Upper lobe of left lung (tissue), 6 donors: ENCODE data around the gene CLEC19A. TPM values are rescaled to one million over a fixed set of nuclear protein-coding genes. Genes with fewer than 3 reads are reported as not detected.

Experiments used
- ATAC-seq, 2 donors: fragments of 200-7000 bp; cut with Tn5 transposase; one replicate each; pipeline ENCODE4 v1.9.1; 2022; ENCODE audit warnings: mild to moderate bottlenecking in 2 of 2, moderate library complexity in 2 of 2; ENCODE audit not compliant: low FRiP score in 2 of 2
- DNase-seq, 2 donors: peaks; one replicate each; pipeline ENCODE4 v3.0.0-alpha.2; 2019 to 2020
- H3K27ac ChIP-seq, 4 donors: fragments of 200-600 bp; sonication (generic); one replicate each; pipeline ENCODE4 v1.5.1; 2016 to 2019
- H3K27me3 ChIP-seq, 4 donors: fragments of 200-600 bp; sonication (generic); one replicate each; pipeline ENCODE4 v1.5.1; 2017 to 2019
- H3K36me3 ChIP-seq, 4 donors: fragments of 200-600 bp; sonication (generic); one replicate each; pipeline ENCODE4 v1.5.1; 2016 to 2019
- H3K4me1 ChIP-seq, 4 donors: fragments of 200-600 bp; sonication (generic); one replicate each; pipeline ENCODE4 v1.5.1; 2018 to 2019
- H3K4me3 ChIP-seq, 4 donors: fragments of 200-600 bp; sonication (generic); one replicate each; pipeline ENCODE4 v1.5.1; 2017 to 2019; ENCODE audit warnings: mild to moderate bottlenecking in 2 of 4, moderate library complexity in 1 of 4
- H3K9me3 ChIP-seq, 4 donors: fragments of 200-600 bp; sonication (generic); one replicate each; pipeline ENCODE4 v1.5.1; 2018 to 2019
- EP300 ChIP-seq, 4 donors: sonication (generic); formaldehyde crosslinking; IDR thresholded peaks; one replicate each; pipeline ENCODE4 v1.5.1; 2017; ENCODE audit warnings: antibody characterized with exemption in 4 of 4, control low read depth in 2 of 4
- POLR2A ChIP-seq, 4 donors: fragments of 450-650 bp; IDR thresholded peaks; one replicate each; pipeline ENCODE4 v1.5.1; 2016 to 2017; ENCODE audit warnings: antibody characterized with exemption in 4 of 4, mild to moderate bottlenecking in 2 of 4
- POLR2AphosphoS5 ChIP-seq, 2 donors: sonication (generic); formaldehyde crosslinking; IDR thresholded peaks; one replicate each; pipeline ENCODE4 v1.5.1; 2017; ENCODE audit warnings: antibody characterized with exemption in 2 of 2
- WGBS, 2 donors: methylation state at CpG; one replicate each; pipeline ENCODE4 v1.1.5; 2017 to 2018; 5-methylcytosine and 5-hydroxymethylcytosine counted together
- total RNA-seq, 6 donors: library from RNA; depleted of rRNA in 4 of 6; stranded (reverse); fragments of >200 nt in 4 of 6; gene quantifications; one replicate each; pipeline versions ENCODE4 v1.1.0 to v1.2.1, GENCODE V29; 2016 to 2021
- TF ChIP-seq, protein P1 (sequence below), 6 experiments: fragments of 450-650 bp in 4 of 6; fragments of 200-600 bp in 2 of 6; sonication (generic) in 2 of 6; IDR thresholded peaks; one replicate each; pipeline ENCODE4 v1.5.1; 2016 to 2019; ENCODE audit warnings: antibody characterized with exemption in 6 of 6
- donor health status: DM: no; HTN: no; CAD: no; lungs with moderate emphysema.
- donor health status: DM: no; HTN: yes; CAD: no; lungs with severe emphysema.

The CLEC19A gene
- total RNA-seq, 6 donors from 2014 or later: not detected

DNA sequence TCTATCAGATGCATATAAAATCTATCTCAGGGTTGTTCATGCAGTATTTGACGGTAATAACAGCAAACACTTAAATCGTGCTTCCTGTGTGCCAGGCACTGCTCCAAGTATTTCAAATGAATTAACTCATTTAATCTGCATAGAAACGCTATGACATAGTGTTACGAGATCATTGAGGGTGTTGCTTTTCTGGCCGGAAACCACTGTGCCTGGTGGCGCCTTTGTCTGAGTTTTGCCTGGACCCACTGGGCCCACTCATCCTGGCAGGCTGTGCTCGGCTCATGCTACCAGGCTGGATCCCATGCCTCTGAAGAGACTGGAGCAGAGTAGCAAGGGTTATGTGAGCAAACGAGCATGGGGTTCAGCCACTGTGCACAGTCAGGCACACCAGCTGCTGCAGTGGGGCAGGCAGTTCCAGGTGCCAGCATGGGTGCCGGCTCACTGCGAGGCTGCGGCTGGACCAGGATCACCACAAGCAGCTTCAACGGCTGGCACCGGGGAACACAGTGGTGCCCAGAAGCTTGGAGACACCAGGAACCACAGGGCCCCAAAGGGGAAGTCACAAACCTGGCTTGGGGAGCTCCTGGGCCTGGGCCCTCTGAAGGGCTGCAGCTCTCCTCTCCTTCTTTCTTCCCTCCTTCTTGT is 45.9 kb upstream of the CLEC19A start:
- H3K4me3 ChIP-seq: no peak overlapping the region
- ATAC-seq (no peak), DNase-seq (peak in 1 of 2 donors; percentile 64)
- H3K27me3 ChIP-seq: no peaks in the 10 kb centered on the region
- 88 to 91% methylated on average over 8 to 11 of the region's 13 CpGs for WGBS, 2 donors
- TF ChIP-seq, protein P1, sequence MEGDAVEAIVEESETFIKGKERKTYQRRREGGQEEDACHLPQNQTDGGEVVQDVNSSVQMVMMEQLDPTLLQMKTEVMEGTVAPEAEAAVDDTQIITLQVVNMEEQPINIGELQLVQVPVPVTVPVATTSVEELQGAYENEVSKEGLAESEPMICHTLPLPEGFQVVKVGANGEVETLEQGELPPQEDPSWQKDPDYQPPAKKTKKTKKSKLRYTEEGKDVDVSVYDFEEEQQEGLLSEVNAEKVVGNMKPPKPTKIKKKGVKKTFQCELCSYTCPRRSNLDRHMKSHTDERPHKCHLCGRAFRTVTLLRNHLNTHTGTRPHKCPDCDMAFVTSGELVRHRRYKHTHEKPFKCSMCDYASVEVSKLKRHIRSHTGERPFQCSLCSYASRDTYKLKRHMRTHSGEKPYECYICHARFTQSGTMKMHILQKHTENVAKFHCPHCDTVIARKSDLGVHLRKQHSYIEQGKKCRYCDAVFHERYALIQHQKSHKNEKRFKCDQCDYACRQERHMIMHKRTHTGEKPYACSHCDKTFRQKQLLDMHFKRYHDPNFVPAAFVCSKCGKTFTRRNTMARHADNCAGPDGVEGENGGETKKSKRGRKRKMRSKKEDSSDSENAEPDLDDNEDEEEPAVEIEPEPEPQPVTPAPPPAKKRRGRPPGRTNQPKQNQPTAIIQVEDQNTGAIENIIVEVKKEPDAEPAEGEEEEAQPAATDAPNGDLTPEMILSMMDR (IDR thresholded peaks at IDR 0.05): no peak
- TF ChIP-seq EP300 (IDR thresholded peaks at IDR 0.05) (no peak), POLR2A (IDR thresholded peaks at IDR 0.05) (no peak), POLR2AphosphoS5 (IDR thresholded peaks at IDR 0.05) (no peak)
- no peak overlapping the region for H3K27ac ChIP-seq
- peaks cover 0 to 15% (median 2%) of the 10 kb centered on the region in 4 donors for H3K9me3 ChIP-seq
- H3K4me1 ChIP-seq: no peaks in the 10 kb centered on the region
- H3K36me3 ChIP-seq: peaks cover 0 to 6% (median 2%) of the 10 kb centered on the region in 4 donors

DNA sequence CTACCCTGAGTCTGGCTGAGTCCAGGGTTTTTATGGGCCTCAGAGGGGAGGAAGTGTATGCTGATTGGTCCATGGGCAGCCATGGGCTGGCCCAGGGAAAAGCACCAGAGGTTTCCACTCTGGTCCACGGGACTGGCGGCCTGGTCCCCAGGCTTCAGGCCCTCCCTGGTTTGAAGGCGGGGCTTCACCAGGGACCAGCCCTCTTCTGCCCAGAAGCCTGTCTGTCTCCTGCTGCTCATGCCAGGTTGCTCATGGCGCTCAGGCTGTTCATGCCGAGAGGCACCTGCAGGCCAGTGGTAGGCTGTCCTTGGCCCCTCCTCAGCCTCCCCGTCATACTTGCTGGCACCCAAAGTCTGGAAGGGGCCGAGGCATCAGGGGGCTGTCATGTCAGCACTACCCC is 45.0 kb upstream of the CLEC19A start:
- DNase-seq (peak in 1 of 2 donors; percentile 38), ATAC-seq (no peak)
- Histone ChIP-seq H3K36me3 (peaks cover 0 to 2% (median 0%) of the 10 kb centered on the region in 4 donors), H3K9me3 (peaks cover 0 to 8% (median 2%) of the 10 kb centered on the region in 4 donors), H3K4me3 (no peak overlapping the region), H3K27ac (no peak overlapping the region), H3K27me3 (no peaks in the 10 kb centered on the region), H3K4me1 (no peaks in the 10 kb centered on the region)
- TF ChIP-seq EP300 (IDR thresholded peaks at IDR 0.05): no peak
- no peak for TF ChIP-seq POLR2A (IDR thresholded peaks at IDR 0.05)
- no peak for TF ChIP-seq POLR2AphosphoS5 (IDR thresholded peaks at IDR 0.05)
- TF ChIP-seq, protein P1 (IDR thresholded peaks at IDR 0.05): no peak
- 88 to 96% methylated on average over 5 to 7 of the region's 7 CpGs for WGBS, 2 donors

DNA sequence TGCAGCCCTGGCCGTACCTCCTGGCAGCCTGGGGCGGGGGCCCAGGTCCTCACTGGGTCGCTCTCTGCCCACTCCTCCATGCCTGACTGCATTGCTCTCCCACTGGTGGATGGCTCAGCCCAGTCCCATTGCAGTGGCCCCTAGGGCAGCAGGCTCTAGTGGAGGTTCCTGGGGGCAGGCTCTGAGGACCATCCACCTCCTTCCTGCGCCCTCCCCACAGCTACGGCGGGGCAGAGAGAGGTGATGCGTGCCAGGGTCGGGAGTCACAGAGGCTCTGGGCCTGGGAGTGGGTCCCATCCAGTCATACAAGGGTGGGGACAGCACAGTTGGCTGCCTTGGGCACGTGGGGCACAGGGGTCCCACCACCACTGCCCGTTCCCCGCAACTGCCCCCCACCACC is 44.0 kb upstream of the CLEC19A start:
- TF ChIP-seq EP300 (IDR thresholded peaks at IDR 0.05): no peak
- TF ChIP-seq POLR2A (IDR thresholded peaks at IDR 0.05): no peak
- no peak for TF ChIP-seq POLR2AphosphoS5 (IDR thresholded peaks at IDR 0.05)
- TF ChIP-seq, protein P1 (IDR thresholded peaks at IDR 0.05): no peak
- peaks cover 0 to 2% (median 0%) of the 10 kb centered on the region in 4 donors for H3K36me3 ChIP-seq
- no peaks in the 10 kb centered on the region for H3K4me1 ChIP-seq
- 88% methylated on average over 10 of the region's 11 CpGs; no CpG with 5 or more reads in 1 of the 2 donors for WGBS, 2 donors
- peak in 1 of 2 donors; percentile 58 for DNase-seq
- no peak overlapping the region for H3K4me3 ChIP-seq
- H3K9me3 ChIP-seq: peaks cover 0 to 5% (median 2%) of the 10 kb centered on the region in 4 donors
- H3K27ac ChIP-seq: no peak overlapping the region
- ATAC-seq: no peak
- no peaks in the 10 kb centered on the region for H3K27me3 ChIP-seq

DNA sequence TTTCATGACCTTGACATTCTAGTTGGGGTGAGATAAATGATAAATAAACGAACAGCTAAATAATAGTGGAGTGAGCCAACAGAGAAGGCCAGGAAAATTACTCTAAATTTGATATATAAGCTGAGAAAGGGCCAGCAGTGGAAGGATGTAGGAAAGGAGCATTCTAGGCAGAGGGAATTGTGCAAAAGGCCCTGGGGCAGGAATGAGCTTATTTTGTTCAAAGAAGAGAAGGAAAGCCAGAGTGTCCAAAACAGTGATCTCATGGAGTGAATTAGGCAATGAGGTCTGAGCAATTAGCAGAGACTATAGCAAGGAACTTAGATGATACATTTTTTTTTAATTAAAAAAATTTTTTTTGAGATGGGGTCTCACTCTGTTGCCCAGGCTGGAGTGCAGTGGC is 43.3 kb upstream of the CLEC19A start:
- Histone ChIP-seq H3K4me1 (no peaks in the 10 kb centered on the region), H3K4me3 (no peak overlapping the region), H3K36me3 (peaks cover 0 to 2% (median 0%) of the 10 kb centered on the region in 4 donors), H3K27me3 (no peaks in the 10 kb centered on the region), H3K27ac (no peak overlapping the region), H3K9me3 (peaks cover 0 to 5% (median 2%) of the 10 kb centered on the region in 4 donors)
- ATAC-seq (no peak), DNase-seq (no peak)
- 44 to 51% methylated on average over 1 of the region's 1 CpG for WGBS, 2 donors
- TF ChIP-seq EP300 (IDR thresholded peaks at IDR 0.05) (no peak), POLR2A (IDR thresholded peaks at IDR 0.05) (no peak), POLR2AphosphoS5 (IDR thresholded peaks at IDR 0.05) (no peak)
- TF ChIP-seq, protein P1 (IDR thresholded peaks at IDR 0.05): no peak
